Keratinocyte (primary cell): ENCODE data around the gene DEFB132. TPM values are rescaled to one million over a fixed set of nuclear protein-coding genes. Genes with fewer than 3 reads are reported as not detected.

Experiments used
- DNase-seq: peaks from one replicate; pipeline ENCODE4 v3.0.0-alpha.2; 2011; ENCODE audit warnings: low read depth, missing footprints, low spot score
- FAIRE-seq: peaks from 2 replicates; lab custom pipeline; 2011; peaks lifted over from hg19 to GRCh38; lab: Jason Lieb, UNC
- H2AFZ ChIP-seq: 2 replicates; pipeline ENCODE4 v1.6.0; 2012; ENCODE audit warnings: low read length, control low read depth, inconsistent platforms; ENCODE audit not compliant: control insufficient read depth
- H3K27ac ChIP-seq: 2 replicates; pipeline ENCODE4 v1.5.1; 2011; ENCODE audit warnings: low read length; ENCODE audit not compliant: control insufficient read depth, insufficient read depth
- H3K27me3 ChIP-seq: 3 replicates; pipeline ENCODE4 v1.6.0; 2011; ENCODE audit warnings: low read length; ENCODE audit not compliant: control insufficient read depth, insufficient read depth; ENCODE audit errors: extremely low read depth
- H3K36me3 ChIP-seq, 2 experiments: 2 replicates in 1 of 2; 3 replicates in 1 of 2; pipeline ENCODE4 v1.5.1; 2011; ENCODE audit warnings: low read length in 2 of 2, mild to moderate bottlenecking in 1 of 2; ENCODE audit not compliant: control insufficient read depth in 2 of 2, insufficient read depth in 2 of 2; ENCODE audit errors: extremely low read depth in 1 of 2
- H3K4me1 ChIP-seq: 3 replicates; pipeline ENCODE4 v1.5.1; 2011; ENCODE audit warnings: low read length; ENCODE audit not compliant: control insufficient read depth, insufficient read depth; ENCODE audit errors: extremely low read depth
- H3K4me2 ChIP-seq: 3 replicates; pipeline ENCODE4 v1.6.0; 2011; ENCODE audit warnings: low read depth, low read length; ENCODE audit not compliant: control insufficient read depth, insufficient read depth; ENCODE audit errors: extremely low read depth
- H3K4me3 ChIP-seq, 3 experiments: fragments of 200-600 bp in 1 of 3; sonication (generic) in 1 of 3; 2 replicates in 2 of 3; 3 replicates in 1 of 3; pipeline ENCODE4 v1.5.1; 2011 to 2016; ENCODE audit warnings: low read length in 3 of 3, mild to moderate bottlenecking in 3 of 3, control low read depth in 2 of 3, inconsistent platforms in 1 of 3, low read depth in 1 of 3, mixed read lengths in 1 of 3, mixed run types in 1 of 3, moderate library complexity in 1 of 3; ENCODE audit not compliant: control insufficient read depth in 2 of 3, insufficient read depth in 2 of 3; ENCODE audit errors: extremely low read depth in 1 of 3
- H3K79me2 ChIP-seq: 2 replicates; pipeline ENCODE4 v1.6.0; 2012; ENCODE audit warnings: low read length; ENCODE audit not compliant: control insufficient read depth, insufficient read depth
- H3K9ac ChIP-seq: 3 replicates; pipeline ENCODE4 v1.6.0; 2011; ENCODE audit warnings: low read length; ENCODE audit not compliant: control insufficient read depth, insufficient read depth; ENCODE audit errors: extremely low read depth
- H3K9me1 ChIP-seq: 3 replicates; pipeline ENCODE4 v1.6.0; 2011; ENCODE audit warnings: low read length; ENCODE audit not compliant: control insufficient read depth, insufficient read depth; ENCODE audit errors: extremely low read depth
- H3K9me3 ChIP-seq: 2 replicates; pipeline ENCODE4 v1.5.1; 2012; ENCODE audit warnings: low read depth, low read length; ENCODE audit not compliant: control insufficient read depth
- H4K20me1 ChIP-seq: 3 replicates; pipeline ENCODE4 v1.6.0; 2011; ENCODE audit warnings: low read length; ENCODE audit not compliant: control insufficient read depth, insufficient read depth; ENCODE audit errors: extremely low read depth
- CTCF ChIP-seq, 3 experiments: IDR thresholded peaks in 1 of 3; conservative IDR thresholded peaks in 1 of 3; optimal IDR thresholded peaks in 1 of 3; 2 replicates in 2 of 3; 3 replicates in 1 of 3; pipeline versions ENCODE3 to v1.5.1; 2011; ENCODE audit warnings: low read length in 3 of 3, mild to moderate bottlenecking in 3 of 3, moderate library complexity in 2 of 3, control low read depth in 1 of 3, inconsistent platforms in 1 of 3; ENCODE audit not compliant: insufficient read depth in 2 of 3; ENCODE audit errors: extremely low read depth in 1 of 3
- EZH2 ChIP-seq: IDR thresholded peaks from one replicate; pipeline ENCODE4 v1.6.1; 2012; ENCODE audit warnings: inconsistent platforms, mild to moderate bottlenecking, low read length, moderate library complexity
- dilution Hi-C: fragments of 300-500 bp; cut with MboI; formaldehyde crosslinking; loops from one replicate; pipeline ENCODE4 v1.7.0; 2020; ENCODE audit warnings: low sequenced_read_pairs; ENCODE audit not compliant: extremely low pct_ligation_motif_present
- polyA plus RNA-seq, 5 experiments: library from polyadenylated mRNA; depleted of rRNA in 3 of 5; stranded (reverse) in 3 of 5; stranded (forward) in 1 of 5; unstranded in 1 of 5; fragments of >200 nt; gene quantifications; 1 replicate in 1 of 5; 2 replicates in 3 of 5; 3 replicates in 1 of 5; pipeline versions ENCODE4 v1.2.1 to v1.2.3, GENCODE V29; 2011 to 2012; ENCODE audit warnings: missing spikeins in 2 of 5, low read depth in 1 of 5, low replicate concordance in 1 of 5

Gene DEFB132
- polyA plus RNA-seq, 1 donor (not counting 4 experiments of a cell fraction or from before 2014, with no cell fraction given): not detected

- Histone ChIP-seq H3K4me3 (no peak overlapping the region), H3K9ac (no peak overlapping the region), H3K4me1 (no peaks in the 10 kb centered on the region), H3K27me3 (no peaks in the 10 kb centered on the region), H3K36me3 (no peaks in the 10 kb centered on the region), H3K4me2 (no peak overlapping the region), H3K9me1 (no peaks in the 10 kb centered on the region), H3K79me2 (no peaks in the 10 kb centered on the region), H4K20me1 (no peaks in the 10 kb centered on the region), H2AFZ (no peak overlapping the region), H3K9me3 (no peaks in the 10 kb centered on the region), H3K27ac (no peak overlapping the region)
- DNase-seq (no peak), FAIRE-seq (no peak)
- dilution Hi-C loops: no loop called here
- TF ChIP-seq EZH2 (no peak), CTCF (optimal IDR thresholded peaks at IDR 0.05 in 1 of 3, IDR thresholded peaks at IDR 0.05 in 1 of 3, conservative IDR thresholded peaks at IDR 0.05 in 1 of 3; ENCODE audit: extremely low read depth in 1 of 3, insufficient read depth in 2 of 3, low read length in 3 of 3) (no peak)
These were observed 19.9 kb downstream of the DEFB132 start for GRCh38 chr20:277496-277781.

DNA sequence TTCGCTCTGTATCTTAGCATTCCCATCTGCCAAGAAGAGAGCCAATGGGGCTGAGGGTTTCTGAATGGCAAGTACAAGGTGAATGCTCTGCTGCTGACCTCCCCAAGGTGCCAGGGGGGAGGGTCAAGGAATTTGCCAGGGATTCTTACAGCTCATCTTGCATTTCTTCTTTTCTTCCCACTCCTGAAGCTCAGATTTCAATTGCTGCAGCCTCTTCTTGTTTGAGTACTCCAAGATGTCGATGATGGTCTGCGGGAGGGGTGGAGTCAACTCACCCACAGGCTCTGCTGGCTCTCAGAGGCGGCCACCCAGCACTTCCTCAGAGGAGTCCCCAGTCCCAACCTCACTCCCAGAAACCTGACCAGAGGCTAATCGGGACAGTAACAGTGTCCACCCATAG, 20.7 kb downstream of the DEFB132 start:
- Histone ChIP-seq H3K9me3 (no peaks in the 10 kb centered on the region), H3K79me2 (no peaks in the 10 kb centered on the region), H3K27ac (no peak overlapping the region), H3K9ac (no peak overlapping the region), H2AFZ (no peak overlapping the region), H3K9me1 (no peaks in the 10 kb centered on the region), H3K4me1 (no peaks in the 10 kb centered on the region), H3K4me2 (no peak overlapping the region), H3K27me3 (no peaks in the 10 kb centered on the region), H4K20me1 (no peaks in the 10 kb centered on the region), H3K36me3 (no peaks in the 10 kb centered on the region), H3K4me3 (no peak overlapping the region)
- dilution Hi-C loops: no loop called here
- no peak for TF ChIP-seq EZH2
- no peak for TF ChIP-seq CTCF (optimal IDR thresholded peaks at IDR 0.05 in 1 of 3, IDR thresholded peaks at IDR 0.05 in 1 of 3, conservative IDR thresholded peaks at IDR 0.05 in 1 of 3; ENCODE audit: extremely low read depth in 1 of 3, insufficient read depth in 2 of 3, low read length in 3 of 3)
- FAIRE-seq (no peak), DNase-seq (no peak)
